ENCODE results near the gene OR10A2. TPM values are rescaled to one million over a fixed set of nuclear protein-coding genes. Genes with fewer than 3 reads are reported as not detected.

Gene OR10A2
- total and polyA plus RNA-seq, 2 donors from 2014 or later = not detected

DNA sequence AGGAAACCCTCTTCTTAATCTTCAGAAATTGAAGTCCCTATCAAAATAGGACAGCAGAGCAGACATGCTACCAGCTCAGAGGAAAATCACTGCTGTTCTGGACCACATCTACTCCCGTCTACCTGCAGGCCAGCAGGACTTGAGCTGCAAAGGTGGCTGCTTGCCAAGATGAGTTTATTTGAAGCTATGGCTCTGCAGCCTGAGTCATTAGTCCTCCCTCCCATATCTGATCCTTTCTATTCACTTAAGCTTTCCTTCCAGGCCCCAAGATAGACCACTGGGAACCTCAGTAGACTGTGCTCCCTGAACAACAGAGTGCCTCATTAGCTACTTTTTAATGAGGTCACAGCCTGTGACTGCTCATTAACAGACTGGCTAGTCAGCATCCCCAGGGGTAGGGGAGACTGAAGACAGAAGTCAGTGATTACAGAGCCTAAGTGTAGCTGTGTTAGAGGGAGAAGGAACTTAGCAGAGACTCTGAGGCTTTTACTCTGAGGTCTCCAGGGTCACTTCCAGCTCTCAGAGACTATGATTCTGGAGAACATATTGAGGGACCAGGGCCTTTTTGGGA is 6.8 kb upstream of the OR10A2 start:
- H3K4me3 ChIP-seq (ENCODE audit: low read length in 3 of 3) = no peak overlapping the region
- TF ChIP-seq, protein P1, sequence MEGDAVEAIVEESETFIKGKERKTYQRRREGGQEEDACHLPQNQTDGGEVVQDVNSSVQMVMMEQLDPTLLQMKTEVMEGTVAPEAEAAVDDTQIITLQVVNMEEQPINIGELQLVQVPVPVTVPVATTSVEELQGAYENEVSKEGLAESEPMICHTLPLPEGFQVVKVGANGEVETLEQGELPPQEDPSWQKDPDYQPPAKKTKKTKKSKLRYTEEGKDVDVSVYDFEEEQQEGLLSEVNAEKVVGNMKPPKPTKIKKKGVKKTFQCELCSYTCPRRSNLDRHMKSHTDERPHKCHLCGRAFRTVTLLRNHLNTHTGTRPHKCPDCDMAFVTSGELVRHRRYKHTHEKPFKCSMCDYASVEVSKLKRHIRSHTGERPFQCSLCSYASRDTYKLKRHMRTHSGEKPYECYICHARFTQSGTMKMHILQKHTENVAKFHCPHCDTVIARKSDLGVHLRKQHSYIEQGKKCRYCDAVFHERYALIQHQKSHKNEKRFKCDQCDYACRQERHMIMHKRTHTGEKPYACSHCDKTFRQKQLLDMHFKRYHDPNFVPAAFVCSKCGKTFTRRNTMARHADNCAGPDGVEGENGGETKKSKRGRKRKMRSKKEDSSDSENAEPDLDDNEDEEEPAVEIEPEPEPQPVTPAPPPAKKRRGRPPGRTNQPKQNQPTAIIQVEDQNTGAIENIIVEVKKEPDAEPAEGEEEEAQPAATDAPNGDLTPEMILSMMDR (IDR thresholded peaks at IDR 0.05; ENCODE audit: borderline replicate concordance, extremely low read depth, insufficient read depth) = no peak
- H3K27me3 ChIP-seq (ENCODE audit: control insufficient read depth, insufficient read depth, low read length) = no peaks in the 10 kb centered on the region
- H3K27ac ChIP-seq (ENCODE audit: low read depth in 2 of 2, low read length in 2 of 2) = no peak overlapping the region
- no peaks in the 10 kb centered on the region for H3K4me1 ChIP-seq (ENCODE audit: control insufficient read depth in 2 of 3, insufficient read depth in 2 of 3, low read depth in 1 of 3, low read length in 3 of 3)
- H3K36me3 ChIP-seq (ENCODE audit: control insufficient read depth in 2 of 3, insufficient read depth in 3 of 3, low read length in 3 of 3) = no peaks in the 10 kb centered on the region
- H3K9me3 ChIP-seq (ENCODE audit: control insufficient read depth in 2 of 3, insufficient read depth in 1 of 3, low read length in 3 of 3) = no peaks in the 10 kb centered on the region
- DNase-seq = peak in 2 of 5 donors; percentile 2 to 14
- intact Hi-C loops (cut with DNase I) = no loop called here
- no peak for FAIRE-seq
- H3K9ac ChIP-seq (ENCODE audit: low read length in 3 of 3) = no peak overlapping the region

DNA sequence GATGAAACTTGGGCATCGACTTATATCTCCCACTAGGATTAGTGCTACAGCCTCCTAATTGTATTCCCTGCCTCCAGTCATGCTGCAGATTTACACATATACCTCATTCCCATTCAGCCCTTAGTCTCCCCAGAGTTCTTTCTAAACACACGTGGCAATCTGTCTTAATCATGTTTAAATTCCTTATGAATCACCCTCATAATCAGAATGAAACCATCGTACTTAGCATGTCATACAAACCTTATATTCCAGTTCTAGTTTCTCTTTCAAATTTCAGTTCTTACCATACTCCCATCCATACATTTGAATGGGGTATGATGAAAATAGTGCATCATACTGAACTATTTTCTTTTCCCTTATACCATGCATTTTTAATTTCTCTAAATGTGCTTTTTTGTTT is 6.0 kb upstream of the OR10A2 start:
- no peaks in the 10 kb centered on the region for H3K27me3 ChIP-seq (ENCODE audit: control insufficient read depth, insufficient read depth, low read length)
- no peaks in the 10 kb centered on the region for H3K4me1 ChIP-seq (ENCODE audit: control insufficient read depth in 2 of 3, insufficient read depth in 2 of 3, low read depth in 1 of 3, low read length in 3 of 3)
- DNase-seq (no peak), FAIRE-seq (no peak)
- no peak overlapping the region for H3K9ac ChIP-seq (ENCODE audit: low read length in 3 of 3)
- no peak overlapping the region for H3K27ac ChIP-seq (ENCODE audit: low read depth in 2 of 2, low read length in 2 of 2)
- H3K9me3 ChIP-seq (ENCODE audit: control insufficient read depth in 2 of 3, insufficient read depth in 1 of 3, low read length in 3 of 3) = no peaks in the 10 kb centered on the region
- TF ChIP-seq, protein P1 (IDR thresholded peaks at IDR 0.05; ENCODE audit: borderline replicate concordance, extremely low read depth, insufficient read depth) = no peak
- no peaks in the 10 kb centered on the region for H3K36me3 ChIP-seq (ENCODE audit: control insufficient read depth in 2 of 3, insufficient read depth in 3 of 3, low read length in 3 of 3)
- no peak overlapping the region for H3K4me3 ChIP-seq (ENCODE audit: low read length in 3 of 3)
- intact Hi-C loops (cut with DNase I) = no loop called here

DNA sequence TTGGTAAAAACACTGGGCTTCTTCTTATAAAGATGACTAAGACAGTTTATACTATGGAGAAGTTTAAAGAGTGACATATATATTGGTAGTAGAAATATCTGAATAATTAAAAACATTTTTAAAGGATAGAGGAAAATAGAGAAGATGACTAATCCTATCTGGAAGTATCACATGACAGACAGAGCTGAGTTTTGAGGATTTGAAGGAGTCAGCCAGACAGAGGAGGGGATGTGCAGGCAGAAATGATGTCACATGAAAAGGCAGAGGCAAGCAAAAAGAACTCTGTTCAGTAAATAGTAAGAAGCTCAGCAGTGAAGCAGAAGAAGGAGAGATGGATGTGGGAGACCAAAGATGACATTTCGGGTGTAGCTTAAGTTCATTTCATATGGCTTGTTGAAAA is 1.6 kb downstream of the OR10A2 start:
- Histone ChIP-seq H3K9me3 (ENCODE audit: control insufficient read depth in 2 of 3, insufficient read depth in 1 of 3, low read length in 3 of 3) (no peaks in the 10 kb centered on the region), H3K36me3 (ENCODE audit: control insufficient read depth in 2 of 3, insufficient read depth in 3 of 3, low read length in 3 of 3) (no peaks in the 10 kb centered on the region), H3K9ac (ENCODE audit: low read length in 3 of 3) (no peak overlapping the region), H3K27ac (ENCODE audit: low read depth in 2 of 2, low read length in 2 of 2) (no peak overlapping the region), H3K27me3 (ENCODE audit: control insufficient read depth, insufficient read depth, low read length) (no peaks in the 10 kb centered on the region), H3K4me1 (ENCODE audit: control insufficient read depth in 2 of 3, insufficient read depth in 2 of 3, low read depth in 1 of 3, low read length in 3 of 3) (no peaks in the 10 kb centered on the region), H3K4me3 (ENCODE audit: low read length in 3 of 3) (no peak overlapping the region)
- DNase-seq (no peak), FAIRE-seq (no peak)
- intact Hi-C loops (cut with DNase I) = no loop called here
- TF ChIP-seq, protein P1 (IDR thresholded peaks at IDR 0.05; ENCODE audit: borderline replicate concordance, extremely low read depth, insufficient read depth) = no peak

DNA sequence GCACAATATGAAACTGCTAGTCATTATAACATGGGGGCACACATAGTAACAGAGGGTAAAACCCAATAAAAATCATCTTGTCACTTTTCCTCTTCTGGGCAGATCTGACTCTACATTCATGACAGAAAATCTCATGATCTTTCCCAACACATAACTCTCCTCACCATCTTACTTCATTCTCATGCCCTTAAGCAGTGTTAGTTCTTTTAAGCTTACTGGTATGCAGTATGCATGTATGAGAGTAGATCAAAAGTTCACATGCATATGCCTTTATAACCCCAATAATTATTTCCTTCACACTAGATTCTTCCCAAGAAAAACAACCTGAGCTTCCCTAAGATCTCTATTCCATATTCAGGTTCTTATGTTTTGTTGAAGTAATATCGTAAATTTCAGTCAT is 8.4 kb downstream of the OR10A2 start:
- H3K4me3 ChIP-seq (ENCODE audit: low read length in 3 of 3) = no peak overlapping the region
- no peaks in the 10 kb centered on the region for H3K4me1 ChIP-seq (ENCODE audit: control insufficient read depth in 2 of 3, insufficient read depth in 2 of 3, low read depth in 1 of 3, low read length in 3 of 3)
- DNase-seq = no peak
- TF ChIP-seq, protein P1 (IDR thresholded peaks at IDR 0.05; ENCODE audit: borderline replicate concordance, extremely low read depth, insufficient read depth) = no peak
- no peaks in the 10 kb centered on the region for H3K36me3 ChIP-seq (ENCODE audit: control insufficient read depth in 2 of 3, insufficient read depth in 3 of 3, low read length in 3 of 3)
- no peak overlapping the region for H3K27ac ChIP-seq (ENCODE audit: low read depth in 2 of 2, low read length in 2 of 2)
- no peak overlapping the region for H3K9ac ChIP-seq (ENCODE audit: low read length in 3 of 3)
- FAIRE-seq = no peak
- H3K27me3 ChIP-seq (ENCODE audit: control insufficient read depth, insufficient read depth, low read length) = no peaks in the 10 kb centered on the region
- H3K9me3 ChIP-seq (ENCODE audit: control insufficient read depth in 2 of 3, insufficient read depth in 1 of 3, low read length in 3 of 3) = no peaks in the 10 kb centered on the region
- intact Hi-C loops (cut with DNase I) = no loop called here
